Cerebellar nuclear complex (tissue), 1 donor: Measurements from ENCODE around the gene FNDC4.
"Not testable (repeated sequence)": the region's sequence is repeated elsewhere in the genome, so short reads cannot be mapped to it uniquely, and the experiment has no call there.

Experiments
- DNase-seq, 2 experiments: peaks; one replicate each; lab custom pipeline; 2025; lab: John Stamatoyannopoulos, UW

The FNDC4 gene, protein sequence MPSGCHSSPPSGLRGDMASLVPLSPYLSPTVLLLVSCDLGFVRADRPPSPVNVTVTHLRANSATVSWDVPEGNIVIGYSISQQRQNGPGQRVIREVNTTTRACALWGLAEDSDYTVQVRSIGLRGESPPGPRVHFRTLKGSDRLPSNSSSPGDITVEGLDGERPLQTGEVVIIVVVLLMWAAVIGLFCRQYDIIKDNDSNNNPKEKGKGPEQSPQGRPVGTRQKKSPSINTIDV

GRCh38 chr2:27494944-27495554, at the start of gene FNDC4:
Gene FNDC4 (minus strand): TSS chr2:27495200. CDS start chr2:27494679, 521 bp downstream.
- DNase-seq, result no peak

GRCh38 chr2:27544143-27544821, 49.3 kb upstream of the FNDC4 start:
- no peak for DNase-seq

DNA sequence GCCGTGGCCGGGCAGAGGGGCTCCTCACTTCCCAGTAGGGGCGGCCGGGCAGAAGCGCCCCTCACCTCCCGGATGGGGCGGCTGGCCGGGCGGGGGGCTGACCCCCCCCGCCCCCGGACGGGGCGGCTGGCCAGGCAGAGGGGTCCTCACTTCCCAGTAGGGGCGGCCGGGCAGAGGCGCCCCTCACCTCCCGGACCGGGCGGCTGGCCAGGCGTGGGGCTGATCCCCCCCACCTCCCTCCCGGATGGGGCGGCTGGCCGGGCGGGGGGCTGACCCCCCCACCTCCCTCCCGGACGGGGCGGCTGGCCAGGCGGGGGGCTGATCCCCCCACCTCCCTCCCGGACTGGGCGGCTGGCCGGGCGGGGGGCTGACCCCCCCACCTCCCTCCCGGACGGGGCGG, 44.6 kb upstream of the FNDC4 start:
- not testable (repeated sequence) for DNase-seq

- not testable (repeated sequence) for DNase-seq
Observed at GRCh38 chr2:27538839-27539450, 43.9 kb upstream of the FNDC4 start.

- DNase-seq, result no peak
Observed at GRCh38 chr2:27537287-27537686, 42.3 kb upstream of the FNDC4 start.

- no peak for DNase-seq
Observed at GRCh38 chr2:27531983-27532382, 37.0 kb upstream of the FNDC4 start.

DNA sequence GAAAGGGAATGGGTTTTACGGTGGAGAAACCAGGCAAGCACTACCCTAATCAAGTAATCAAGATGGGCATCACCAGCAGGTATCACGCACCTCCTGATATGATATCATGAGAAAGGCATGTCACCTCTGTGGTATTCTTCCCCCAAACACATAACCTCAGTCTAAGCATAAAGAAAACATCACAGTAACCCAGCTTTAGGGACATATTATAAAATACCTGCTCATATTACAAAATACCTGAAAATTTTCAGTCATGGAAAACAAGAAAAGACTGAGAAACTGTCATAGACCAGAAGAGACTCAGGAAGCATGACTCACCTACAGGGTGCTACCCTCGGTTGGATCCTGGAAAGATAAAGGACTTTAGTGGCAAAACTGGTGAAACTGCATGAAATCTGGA, 32.2 kb upstream of the FNDC4 start:
- no peak for DNase-seq

DNA sequence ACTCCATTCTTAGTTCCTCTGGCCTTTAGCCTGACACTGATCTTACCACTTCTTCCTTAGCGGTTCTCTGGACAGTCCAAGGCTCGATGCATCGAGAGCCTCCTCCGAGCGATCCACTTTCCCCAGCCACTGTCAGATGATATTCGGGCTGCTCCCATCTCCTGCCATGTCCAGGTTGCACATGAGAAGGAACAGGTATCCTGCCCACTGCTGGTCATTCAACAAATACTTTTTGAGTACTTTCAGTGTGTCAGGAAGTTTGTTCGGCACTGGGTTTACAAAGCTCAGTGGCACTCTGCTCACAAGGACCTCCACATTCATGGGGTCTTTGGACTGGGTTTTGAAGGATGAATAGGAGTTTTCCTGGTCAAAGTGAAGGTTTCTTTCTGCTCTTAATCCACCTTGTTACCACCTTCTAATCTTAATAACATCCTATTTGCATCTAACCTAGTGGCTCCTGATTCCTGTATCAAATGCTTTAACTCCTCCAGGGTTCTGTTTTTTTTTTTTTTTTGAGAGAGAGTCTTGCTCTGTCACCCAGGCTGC, 27.5 kb upstream of the FNDC4 start:
- DNase-seq, result no peak

- DNase-seq, result no peak
Observed at GRCh38 chr2:27520316-27520715, 25.3 kb upstream of the FNDC4 start.

GRCh38 chr2:27518782-27519113, 23.7 kb upstream of the FNDC4 start:
- DNase-seq, result no peak

- no peak for DNase-seq
Observed at GRCh38 chr2:27518113-27518781, 23.2 kb upstream of the FNDC4 start.

- DNase-seq, result no peak
Observed at GRCh38 chr2:27509326-27509725, 14.3 kb upstream of the FNDC4 start.

DNA sequence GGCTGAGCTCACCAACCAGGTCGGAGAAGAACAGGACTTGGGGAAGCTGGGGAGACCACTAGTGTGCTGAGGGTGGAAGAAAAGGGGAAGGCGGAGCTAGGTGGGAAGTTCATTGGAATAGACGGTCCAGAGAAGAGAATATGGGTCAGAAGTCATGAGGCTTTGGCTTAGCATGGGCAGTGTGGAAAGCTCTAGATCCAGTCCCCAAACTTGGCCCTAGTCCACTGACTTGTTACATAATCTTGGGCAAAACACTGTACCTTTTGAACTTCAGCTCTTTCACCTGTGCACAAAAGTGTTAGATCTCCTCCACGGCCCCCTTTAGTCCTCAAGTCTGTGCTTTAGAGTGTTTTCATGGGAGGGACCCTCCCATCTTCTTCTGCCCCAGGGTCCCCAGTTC, 12.3 kb upstream of the FNDC4 start:
- DNase-seq, result no peak

DNA sequence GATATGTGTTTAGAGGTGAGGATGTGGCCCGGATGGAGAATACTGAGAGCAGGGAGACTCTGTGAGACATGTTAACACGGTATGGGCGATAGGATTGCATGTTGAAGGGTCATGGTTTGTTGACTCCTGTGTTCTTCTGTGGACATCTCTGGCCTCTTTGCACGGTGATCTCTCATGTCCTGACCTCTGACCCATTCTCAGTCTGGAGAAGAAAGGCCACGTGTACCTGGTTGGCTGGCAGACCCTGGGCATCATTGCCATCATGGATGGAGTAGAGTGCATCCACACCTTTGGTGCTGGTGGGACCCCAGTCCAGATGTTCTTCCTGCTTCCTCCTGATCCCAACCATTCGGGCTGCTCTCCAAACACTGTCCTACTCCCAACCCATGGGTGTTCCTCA, 11.6 kb upstream of the FNDC4 start:
- no peak for DNase-seq

DNA sequence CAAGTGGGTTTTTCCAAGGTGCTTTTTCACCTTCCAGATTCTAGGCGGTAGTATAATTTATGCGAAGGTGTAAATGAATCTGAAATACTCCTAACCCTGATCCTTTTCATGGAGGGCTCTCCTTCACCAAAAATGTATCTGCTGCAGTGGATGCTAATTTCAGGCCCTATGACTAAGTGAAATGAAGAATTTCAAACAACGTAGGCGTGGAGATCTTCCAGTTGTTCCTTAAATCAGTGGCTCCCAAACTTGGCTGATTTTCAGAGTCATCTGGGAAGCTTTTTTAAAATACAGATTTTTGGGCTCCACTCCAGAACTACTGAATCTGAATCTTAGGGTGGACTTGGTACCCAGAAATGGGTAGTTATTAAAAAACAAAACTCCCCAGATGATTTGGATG, 7.1 kb upstream of the FNDC4 start:
- no peak for DNase-seq

- DNase-seq, result no peak
Observed at GRCh38 chr2:27501042-27501441, 6.0 kb upstream of the FNDC4 start.

- no peak for DNase-seq
Observed at GRCh38 chr2:27498975-27499374, 4.0 kb upstream of the FNDC4 start.

DNA sequence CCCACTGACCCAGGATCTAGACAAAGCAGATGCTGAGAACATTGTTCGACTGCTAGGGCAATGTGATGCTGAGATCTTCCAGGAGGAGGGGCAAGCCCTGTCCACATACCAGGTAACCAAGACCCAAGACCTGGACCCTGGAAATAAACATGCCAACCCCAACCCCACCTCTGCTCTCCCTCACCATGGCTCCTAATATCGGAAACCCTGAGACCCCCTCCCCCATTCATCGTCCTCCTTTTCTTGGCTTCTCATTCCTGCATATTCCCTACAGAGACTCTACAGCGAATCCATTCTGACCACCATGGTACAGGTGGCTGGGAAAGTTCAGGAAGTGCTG, 2.3 kb upstream of the FNDC4 start:
- no peak for DNase-seq

DNA sequence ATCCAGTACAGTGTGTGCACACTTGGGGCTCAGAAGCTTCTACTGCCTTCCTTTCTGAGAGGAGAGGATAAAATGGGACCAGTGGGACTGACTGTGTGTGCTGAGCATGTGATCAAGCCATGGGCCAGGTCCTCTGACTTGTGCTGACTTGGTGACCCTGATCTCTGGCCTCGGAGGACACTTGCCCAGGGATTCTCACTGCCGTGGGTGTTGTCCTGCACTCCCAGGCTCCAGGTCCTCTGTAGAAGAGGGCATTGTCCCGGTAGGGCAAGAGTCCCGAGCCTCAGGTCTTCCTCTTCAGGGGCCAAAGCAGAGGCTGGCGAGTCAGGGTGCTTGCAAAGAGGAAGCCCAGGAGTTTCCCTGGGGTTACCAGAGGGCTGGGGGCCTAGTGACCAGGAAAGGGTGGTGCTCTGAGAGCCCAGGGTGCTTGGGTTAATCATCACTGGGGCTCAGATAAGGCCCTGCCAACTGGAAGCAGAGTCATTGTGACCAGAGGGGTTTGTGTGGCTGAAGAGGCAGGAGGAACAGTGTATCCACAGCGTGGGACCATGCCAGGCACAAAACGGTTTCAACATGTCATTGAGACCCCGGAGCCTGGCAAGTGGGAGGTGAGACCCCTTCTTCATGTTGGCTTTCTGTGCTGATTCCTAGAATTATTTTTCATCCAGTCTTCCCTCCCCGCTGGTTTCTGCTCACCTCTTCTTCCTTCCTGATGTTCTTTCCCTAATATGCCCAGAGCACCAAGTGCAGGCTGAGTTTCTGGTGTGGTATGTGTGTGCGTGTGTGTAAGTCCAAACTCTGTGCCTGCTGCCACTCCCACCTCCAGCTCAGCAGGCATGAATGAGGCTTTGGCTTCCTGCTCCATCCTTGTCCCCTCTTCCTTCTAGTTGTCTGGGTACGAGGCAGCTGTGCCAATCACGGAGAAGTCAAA, 1.6 kb upstream of the FNDC4 start, which contains the start of gene GCKR:
Gene GCKR (plus strand): TSS at position 483 of the 931 bp plus-strand sequence. CDS start 66 bp downstream, at position 549.
- DNase-seq, result no peak

GRCh38 chr2:27495840-27496356, 898 bp upstream of the FNDC4 start:
- no peak for DNase-seq
